Mesothelial cell of epicardium (in vitro differentiated cells): ENCODE results near the gene SULT1B1. TPM values are rescaled to one million over a fixed set of nuclear protein-coding genes. Genes with fewer than 3 reads are reported as not detected.

ENCODE experiments used
- DNase-seq, 2 experiments: peaks; one replicate each; pipeline ENCODE4 v3.0.0; 2021; ENCODE audit warnings: low spot score in 2 of 2; ENCODE audit not compliant: unreplicated experiment in 2 of 2
- H3K27ac Mint-ChIP-seq: 2 replicates; pipeline ENCODE4 v1.8.0; 2021; ENCODE audit warnings: mixed read lengths
- H3K27me3 Mint-ChIP-seq: 2 replicates; pipeline ENCODE4 v1.8.0; 2021; ENCODE audit warnings: low read depth, mixed read lengths
- H3K36me3 Mint-ChIP-seq: 2 replicates; pipeline ENCODE4 v1.8.0; 2021; ENCODE audit warnings: mixed read lengths
- H3K4me1 Mint-ChIP-seq: 2 replicates; pipeline ENCODE4 v1.8.0; 2021; ENCODE audit warnings: mixed read lengths
- H3K4me3 Mint-ChIP-seq: 2 replicates; pipeline ENCODE4 v1.8.0; 2021; ENCODE audit warnings: mild to moderate bottlenecking, moderate library complexity, mixed read lengths
- H3K9me3 Mint-ChIP-seq: 2 replicates; pipeline ENCODE4 v1.8.0; 2021; ENCODE audit warnings: mixed read lengths
- total RNA-seq: library from RNA; stranded (reverse); gene quantifications from 3 replicates; pipeline ENCODE4 v1.2.1, GENCODE V29; 2021
- TF ChIP-seq, protein P1 (sequence below): fragments of 200-600 bp; sonication (generic); IDR thresholded peaks from one replicate; pipeline ENCODE4 v1.5.0; 2021; ENCODE audit warnings: antibody characterized with exemption; ENCODE audit not compliant: unreplicated experiment

The SULT1B1 gene
- total RNA-seq, 1 donor from 2014 or later = 0.34 TPM

DNA sequence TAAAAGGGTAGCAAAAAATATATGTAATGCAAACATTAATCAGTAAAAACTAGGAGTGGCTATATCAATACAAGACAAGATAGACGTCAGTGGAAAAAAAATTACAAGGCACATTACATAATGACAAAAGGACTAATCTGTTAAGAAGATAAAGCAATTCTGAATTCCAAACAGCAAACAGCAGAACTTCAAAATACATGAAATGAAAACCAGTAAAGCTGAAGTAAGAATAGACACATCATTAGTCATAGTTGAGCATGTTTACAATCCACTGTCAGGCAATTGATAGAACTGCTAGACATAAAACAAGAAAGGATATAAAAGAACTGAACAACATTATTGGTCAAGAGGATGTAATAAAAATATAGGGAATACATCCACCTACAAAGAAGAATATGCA, 12.2 kb downstream of the SULT1B1 start:
- Mint-ChIP-seq H3K9me3 (peaks cover 20% of the 10 kb centered on the region), H3K27me3 (no peaks in the 10 kb centered on the region), H3K27ac (no peak overlapping the region), H3K4me3 (no peak overlapping the region), H3K36me3 (no peaks in the 10 kb centered on the region), H3K4me1 (peaks cover 16% of the 10 kb centered on the region)
- TF ChIP-seq, protein P1, sequence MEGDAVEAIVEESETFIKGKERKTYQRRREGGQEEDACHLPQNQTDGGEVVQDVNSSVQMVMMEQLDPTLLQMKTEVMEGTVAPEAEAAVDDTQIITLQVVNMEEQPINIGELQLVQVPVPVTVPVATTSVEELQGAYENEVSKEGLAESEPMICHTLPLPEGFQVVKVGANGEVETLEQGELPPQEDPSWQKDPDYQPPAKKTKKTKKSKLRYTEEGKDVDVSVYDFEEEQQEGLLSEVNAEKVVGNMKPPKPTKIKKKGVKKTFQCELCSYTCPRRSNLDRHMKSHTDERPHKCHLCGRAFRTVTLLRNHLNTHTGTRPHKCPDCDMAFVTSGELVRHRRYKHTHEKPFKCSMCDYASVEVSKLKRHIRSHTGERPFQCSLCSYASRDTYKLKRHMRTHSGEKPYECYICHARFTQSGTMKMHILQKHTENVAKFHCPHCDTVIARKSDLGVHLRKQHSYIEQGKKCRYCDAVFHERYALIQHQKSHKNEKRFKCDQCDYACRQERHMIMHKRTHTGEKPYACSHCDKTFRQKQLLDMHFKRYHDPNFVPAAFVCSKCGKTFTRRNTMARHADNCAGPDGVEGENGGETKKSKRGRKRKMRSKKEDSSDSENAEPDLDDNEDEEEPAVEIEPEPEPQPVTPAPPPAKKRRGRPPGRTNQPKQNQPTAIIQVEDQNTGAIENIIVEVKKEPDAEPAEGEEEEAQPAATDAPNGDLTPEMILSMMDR = no peak
- no peak for DNase-seq

DNA sequence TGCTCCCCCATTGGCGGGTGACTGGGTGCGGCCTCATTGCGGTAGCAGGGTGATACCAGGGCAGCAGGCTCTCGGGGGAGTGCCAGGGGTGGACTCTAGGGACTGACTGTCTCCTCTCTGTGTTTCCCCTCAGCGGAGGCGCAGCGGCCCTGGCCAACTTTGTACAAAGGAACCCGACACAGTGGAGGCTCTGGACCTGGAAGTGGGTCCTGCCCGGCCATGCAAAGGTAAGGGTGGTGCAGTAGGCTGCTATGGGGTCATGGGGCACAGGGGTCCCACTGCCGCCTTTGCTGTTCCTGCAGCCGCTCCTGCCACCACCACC, 16.3 kb downstream of the SULT1B1 start:
- no peaks in the 10 kb centered on the region for H3K27me3 Mint-ChIP-seq
- no peak for DNase-seq
- H3K27ac Mint-ChIP-seq = no peak overlapping the region
- H3K4me1 Mint-ChIP-seq = peaks cover 12% of the 10 kb centered on the region
- TF ChIP-seq, protein P1 = no peak
- peaks cover 31% of the 10 kb centered on the region for H3K9me3 Mint-ChIP-seq
- H3K36me3 Mint-ChIP-seq = no peaks in the 10 kb centered on the region
- H3K4me3 Mint-ChIP-seq = no peak overlapping the region

- no peaks in the 10 kb centered on the region for H3K27me3 Mint-ChIP-seq
- peaks cover 9% of the 10 kb centered on the region for H3K4me1 Mint-ChIP-seq
Measured at GRCh38 chr4:69743476-69744156, 16.8 kb downstream of the SULT1B1 start.

DNA sequence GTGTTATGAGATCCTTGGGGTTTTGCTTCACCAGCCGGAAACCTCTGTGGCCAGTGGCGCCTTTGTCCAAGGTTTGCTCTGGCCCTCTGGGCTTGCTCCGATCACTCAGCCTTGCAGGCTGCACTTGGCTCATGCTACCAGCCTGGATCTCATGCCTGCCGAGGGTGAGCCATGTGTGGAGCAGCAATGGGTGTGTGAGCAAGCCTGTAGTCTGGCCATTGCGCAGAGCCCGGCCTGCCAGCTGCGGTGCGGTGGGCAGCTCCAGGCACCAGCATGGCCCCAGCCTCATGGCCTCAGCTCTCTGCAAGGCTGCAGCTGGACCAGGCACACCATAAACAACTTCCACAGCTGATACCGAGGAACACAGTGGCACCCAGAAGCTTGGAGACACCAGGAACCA, 17.8 kb downstream of the SULT1B1 start:
- Mint-ChIP-seq H3K4me1 (no peaks in the 10 kb centered on the region), H3K4me3 (no peak overlapping the region), H3K36me3 (no peaks in the 10 kb centered on the region), H3K27ac (no peak overlapping the region), H3K9me3 (peaks cover 42% of the 10 kb centered on the region), H3K27me3 (no peaks in the 10 kb centered on the region)
- TF ChIP-seq, protein P1 = no peak
- DNase-seq = no peak

More at GRCh38 chr4:69743476-69744156, 16.8 kb downstream of the SULT1B1 start:
- no peak overlapping the region for H3K27ac Mint-ChIP-seq
- no peaks in the 10 kb centered on the region for H3K36me3 Mint-ChIP-seq
- TF ChIP-seq, protein P1 = no peak
- no peak for DNase-seq
- H3K4me3 Mint-ChIP-seq = no peak overlapping the region
- H3K9me3 Mint-ChIP-seq = peaks cover 35% of the 10 kb centered on the region

- DNase-seq = no peak
- H3K9me3 Mint-ChIP-seq = peaks cover 24% of the 10 kb centered on the region
- no peak overlapping the region for H3K27ac Mint-ChIP-seq
- H3K4me3 Mint-ChIP-seq = no peak overlapping the region
- no peaks in the 10 kb centered on the region for H3K27me3 Mint-ChIP-seq
- H3K36me3 Mint-ChIP-seq = no peaks in the 10 kb centered on the region
- TF ChIP-seq, protein P1 = no peak
- peaks cover 9% of the 10 kb centered on the region for H3K4me1 Mint-ChIP-seq
Measured at GRCh38 chr4:69738872-69739271, 21.5 kb downstream of the SULT1B1 start.
